D721Med (cell line): ENCODE measurements around the gene PSMB10.

Source experiments
- DNase-seq: peaks from one replicate; pipeline ENCODE4 v3.0.0; 2011; ENCODE audit warnings: low spot score; ENCODE audit not compliant: insufficient read length
- FAIRE-seq: peaks from 2 replicates; lab custom pipeline; 2011; peaks lifted over from hg19 to GRCh38; lab: Jason Lieb, UNC
- TF ChIP-seq, protein P1 (sequence below): IDR thresholded peaks from 2 replicates; pipeline ENCODE4 v1.5.1; 2012; ENCODE audit warnings: mild to moderate bottlenecking, control low read depth; ENCODE audit not compliant: insufficient read depth; ENCODE audit errors: missing control alignments

PSMB10 gene

DNA sequence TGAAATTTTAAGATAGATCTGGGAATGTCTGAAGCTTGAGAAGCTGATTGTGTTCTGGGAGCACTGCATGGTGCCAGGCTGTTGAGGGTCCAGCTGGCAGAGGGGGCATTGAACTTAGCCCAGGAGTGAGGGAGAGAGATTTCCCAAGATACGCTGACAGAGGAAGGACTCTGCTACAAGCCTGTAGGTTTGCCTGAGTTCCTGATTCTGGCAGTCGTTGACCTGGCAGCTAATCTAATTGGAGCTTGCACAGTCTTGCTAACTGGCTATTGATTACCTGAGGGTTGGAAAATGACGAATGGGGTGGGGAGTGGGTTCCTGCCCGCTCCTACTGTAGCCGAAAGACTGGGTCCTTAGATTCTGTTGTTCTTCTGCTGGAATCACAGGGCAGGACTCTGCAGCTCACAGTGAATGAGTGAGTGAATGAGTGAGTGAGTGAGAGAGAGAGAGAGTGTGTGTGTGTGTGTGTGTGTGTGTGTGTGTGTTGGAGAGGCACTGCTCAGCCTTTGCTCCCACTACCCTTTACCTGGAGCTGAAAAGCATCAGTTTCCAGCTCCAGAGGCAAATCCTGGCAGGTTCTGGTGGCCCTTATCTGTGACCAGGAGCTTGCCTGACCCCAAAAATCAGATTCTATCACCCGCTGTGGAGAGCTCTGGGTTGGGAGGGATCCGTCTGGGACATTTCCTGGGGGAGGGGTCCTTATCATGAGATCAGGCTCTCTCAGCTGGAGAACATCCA lies 21.7 kb downstream of the PSMB10 start:
- FAIRE-seq (no peak), DNase-seq (no peak)
- TF ChIP-seq, protein P1, sequence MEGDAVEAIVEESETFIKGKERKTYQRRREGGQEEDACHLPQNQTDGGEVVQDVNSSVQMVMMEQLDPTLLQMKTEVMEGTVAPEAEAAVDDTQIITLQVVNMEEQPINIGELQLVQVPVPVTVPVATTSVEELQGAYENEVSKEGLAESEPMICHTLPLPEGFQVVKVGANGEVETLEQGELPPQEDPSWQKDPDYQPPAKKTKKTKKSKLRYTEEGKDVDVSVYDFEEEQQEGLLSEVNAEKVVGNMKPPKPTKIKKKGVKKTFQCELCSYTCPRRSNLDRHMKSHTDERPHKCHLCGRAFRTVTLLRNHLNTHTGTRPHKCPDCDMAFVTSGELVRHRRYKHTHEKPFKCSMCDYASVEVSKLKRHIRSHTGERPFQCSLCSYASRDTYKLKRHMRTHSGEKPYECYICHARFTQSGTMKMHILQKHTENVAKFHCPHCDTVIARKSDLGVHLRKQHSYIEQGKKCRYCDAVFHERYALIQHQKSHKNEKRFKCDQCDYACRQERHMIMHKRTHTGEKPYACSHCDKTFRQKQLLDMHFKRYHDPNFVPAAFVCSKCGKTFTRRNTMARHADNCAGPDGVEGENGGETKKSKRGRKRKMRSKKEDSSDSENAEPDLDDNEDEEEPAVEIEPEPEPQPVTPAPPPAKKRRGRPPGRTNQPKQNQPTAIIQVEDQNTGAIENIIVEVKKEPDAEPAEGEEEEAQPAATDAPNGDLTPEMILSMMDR, result no peak

DNA sequence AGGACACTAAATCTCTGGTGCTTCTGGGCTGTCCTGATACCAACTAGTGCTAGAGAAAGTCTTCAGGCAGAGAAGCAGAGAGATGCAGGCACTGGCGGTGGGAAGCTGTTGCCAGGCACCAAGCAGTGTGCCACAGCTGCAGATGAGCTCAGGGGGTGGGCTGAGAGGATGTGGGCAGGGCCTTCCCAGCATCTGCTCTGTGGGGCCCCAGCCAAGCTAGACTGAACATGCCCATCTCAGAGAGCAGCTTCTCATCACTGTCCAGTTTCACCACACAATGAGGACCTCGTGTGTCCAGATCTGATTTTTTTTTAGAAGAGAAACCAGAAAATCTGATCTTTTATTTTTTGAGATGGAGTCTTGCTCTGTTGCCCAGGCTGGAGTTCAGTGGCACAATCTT lies 26.5 kb downstream of the PSMB10 start:
- TF ChIP-seq, protein P1, result no peak
- DNase-seq (no peak), FAIRE-seq (no peak)

DNA sequence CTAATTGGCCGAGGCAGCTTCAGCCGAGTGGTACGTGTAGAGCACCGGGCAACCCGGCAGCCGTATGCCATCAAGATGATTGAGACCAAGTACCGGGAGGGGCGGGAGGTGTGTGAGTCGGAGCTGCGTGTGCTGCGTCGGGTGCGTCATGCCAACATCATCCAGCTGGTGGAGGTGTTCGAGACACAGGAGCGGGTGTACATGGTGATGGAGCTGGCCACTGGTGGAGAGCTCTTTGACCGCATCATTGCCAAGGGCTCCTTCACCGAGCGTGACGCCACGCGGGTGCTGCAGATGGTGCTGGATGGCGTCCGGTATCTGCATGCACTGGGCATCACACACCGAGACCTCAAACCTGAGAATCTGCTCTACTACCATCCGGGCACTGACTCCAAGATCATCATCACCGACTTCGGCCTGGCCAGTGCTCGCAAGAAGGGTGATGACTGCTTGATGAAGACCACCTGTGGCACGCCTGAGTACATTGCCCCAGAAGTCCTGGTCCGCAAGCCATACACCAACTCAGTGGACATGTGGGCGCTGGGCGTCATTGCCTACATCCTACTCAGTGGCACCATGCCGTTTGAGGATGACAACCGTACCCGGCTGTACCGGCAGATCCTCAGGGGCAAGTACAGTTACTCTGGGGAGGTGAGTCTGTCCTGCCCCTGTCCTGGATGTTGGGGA lies 27.5 kb downstream of the PSMB10 start:
- TF ChIP-seq, protein P1, result no peak
- FAIRE-seq, result no peak
- no peak for DNase-seq

DNA sequence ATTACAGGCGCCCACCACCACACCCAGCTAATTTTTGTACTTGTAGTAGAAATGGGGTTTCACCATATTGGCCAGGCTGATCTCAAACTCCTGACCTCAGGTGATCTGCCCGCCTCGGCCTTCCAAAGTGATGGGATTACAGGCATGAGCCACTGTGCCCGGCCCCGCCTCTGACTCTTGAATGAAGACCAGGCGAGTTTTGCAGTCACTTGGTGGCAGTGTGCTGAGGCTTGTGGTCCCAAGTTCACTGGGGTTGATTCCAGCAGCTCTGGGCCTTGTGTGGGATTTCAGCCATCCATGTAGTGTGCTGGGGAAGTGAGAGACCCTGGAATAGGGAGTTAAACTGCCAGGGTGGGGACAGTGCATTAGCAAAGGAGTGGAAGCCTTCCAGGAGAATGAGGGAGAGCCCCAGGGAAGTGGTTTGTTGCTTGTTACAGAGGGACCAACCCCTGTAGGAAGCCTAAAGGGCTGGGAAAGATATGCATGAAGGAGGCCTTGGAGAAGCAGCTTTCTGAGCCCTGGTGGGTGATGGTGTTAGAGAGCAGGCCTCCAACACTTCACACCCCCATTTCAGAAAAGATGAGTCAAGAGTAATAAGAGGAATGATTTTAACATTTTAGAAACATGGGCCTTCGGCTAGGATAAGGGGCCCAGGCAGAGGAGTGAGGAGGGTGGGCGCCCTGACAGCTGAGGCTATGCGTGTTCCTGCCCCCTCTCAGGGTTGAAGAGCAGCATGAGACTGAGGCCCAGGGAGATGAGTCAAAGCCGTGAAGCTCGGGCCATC lies 29.1 kb downstream of the PSMB10 start:
- TF ChIP-seq, protein P1, result no peak
- no peak for DNase-seq
- no peak for FAIRE-seq

DNA sequence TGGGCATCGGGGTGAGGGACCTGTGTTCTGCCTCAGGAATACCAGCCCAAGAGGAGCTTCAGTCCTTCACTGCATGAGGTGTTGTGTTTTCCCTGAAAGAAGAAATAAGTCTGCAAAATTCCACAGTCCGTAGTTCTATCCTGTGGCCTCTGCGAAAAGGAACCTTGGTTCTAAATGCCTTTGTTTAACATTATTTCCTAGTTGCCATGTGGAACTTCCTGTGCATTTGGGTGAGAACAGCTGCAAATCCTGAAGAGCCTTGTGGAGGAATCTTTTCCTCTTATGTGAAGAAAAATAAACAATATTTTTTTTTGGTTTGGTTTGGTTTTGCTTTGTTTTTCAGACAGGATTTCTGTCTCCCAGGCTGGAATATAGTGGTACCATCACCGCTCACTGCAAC lies 33.8 kb downstream of the PSMB10 start:
- DNase-seq (no peak), FAIRE-seq (no peak)
- TF ChIP-seq, protein P1, result no peak

DNA sequence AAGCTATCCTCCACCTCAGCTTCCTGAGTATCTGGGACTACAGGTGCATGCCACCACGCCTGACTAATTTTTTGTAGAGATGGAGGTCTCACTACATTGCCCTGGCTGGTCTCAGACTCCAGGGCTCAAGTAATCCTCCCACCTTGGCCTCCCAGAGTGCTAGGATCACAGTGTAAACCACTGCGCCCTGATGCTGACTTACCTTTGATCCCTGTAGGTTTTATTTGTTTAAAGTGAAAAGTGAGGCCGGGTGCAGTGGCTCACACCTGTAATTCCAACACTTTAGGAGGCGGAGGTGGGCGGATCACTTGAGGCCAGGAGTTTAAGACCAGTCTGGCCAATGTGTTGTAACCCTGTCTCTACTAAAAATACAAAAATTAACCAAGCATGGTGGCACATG lies 34.9 kb downstream of the PSMB10 start:
- no peak for DNase-seq
- FAIRE-seq, result no peak
- TF ChIP-seq, protein P1, result no peak
